ENCODE measurements around the gene DIS3. TPM values are rescaled to one million over a fixed set of nuclear protein-coding genes. Genes with fewer than 3 reads are reported as not detected.
A peak's percentile ranks its signal among the peaks of the same experiment; 100 is the strongest.

Gene DIS3
- total and polyA plus RNA-seq, 2 of the 13 experiments (the other 11 are each of a cell fraction or from before 2014, with no cell fraction given): 13.2 to 35.0 TPM

GRCh38 chr13:72727417-72728289, 54.0 kb downstream of the DIS3 start, which contains the start of the genes BORA and MZT1 (continued):
- no peak for TF ChIP-seq SMC3 (IDR thresholded peaks at IDR 0.05; ENCODE audit: low read length)
- TF ChIP-seq PCBP2 (optimal IDR thresholded peaks at IDR 0.05; ENCODE audit: low read depth, low read length, poor library complexity, severe bottlenecking): no peak
- peak; percentile 96 for TF ChIP-seq ZBTB2 (CRISPR knock-in tag; IDR thresholded peaks at IDR 0.05; ENCODE audit: low read depth)
- no peak for TF ChIP-seq NFRKB (IDR thresholded peaks at IDR 0.05)
- TF ChIP-seq ZBTB44 (CRISPR knock-in tag; IDR thresholded peaks at IDR 0.05): no peak
- TF ChIP-seq POGK (CRISPR knock-in tag; conservative IDR thresholded peaks at IDR 0.05): peak; percentile 100
- no peak; the same call in 1 of the 2 replicates for TF ChIP-seq ZNF570 (CRISPR knock-in tag; IDR thresholded peaks at IDR 0.05; ENCODE audit: borderline replicate concordance)
- peak; percentile 99 for TF ChIP-seq ARID4A (CRISPR knock-in tag; IDR thresholded peaks at IDR 0.05; ENCODE audit: borderline replicate concordance)
- TF ChIP-seq TEAD2 (CRISPR knock-in tag; IDR thresholded peaks at IDR 0.05): no peak
- TF ChIP-seq REXO4 (CRISPR knock-in tag; IDR thresholded peaks at IDR 0.05; ENCODE audit: borderline replicate concordance): peak; percentile 97
- TF ChIP-seq ZBTB39 (CRISPR knock-in tag; IDR thresholded peaks at IDR 0.05): no peak
- TF ChIP-seq FOXP4 (CRISPR knock-in tag; IDR thresholded peaks at IDR 0.05): no peak
- TF ChIP-seq ZNF251 (CRISPR knock-in tag; IDR thresholded peaks at IDR 0.05): no peak

All from HepG2 (cell line).